ENCODE measurements around the gene RBM26.

DNA sequence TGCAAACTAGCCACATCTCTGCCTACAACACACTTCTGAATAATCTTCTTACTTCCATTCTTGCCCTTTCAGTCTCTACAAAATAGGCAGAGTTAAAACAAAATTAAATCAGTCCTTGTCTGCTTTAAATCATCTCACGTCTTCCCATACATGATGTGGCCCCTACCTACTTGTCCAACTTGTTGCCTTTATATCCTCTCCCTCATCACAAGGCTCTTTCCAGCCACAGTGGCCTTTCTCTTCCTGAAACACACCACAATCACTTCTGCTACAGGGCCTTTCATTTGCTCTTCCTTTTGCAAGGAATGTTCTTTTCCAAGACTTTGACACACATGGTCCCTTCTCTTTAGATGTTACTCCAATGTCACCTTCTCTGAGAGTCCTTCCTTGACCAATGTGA is 1.7 kb downstream of the RBM26 start:
- TF ChIP-seq, protein P1, sequence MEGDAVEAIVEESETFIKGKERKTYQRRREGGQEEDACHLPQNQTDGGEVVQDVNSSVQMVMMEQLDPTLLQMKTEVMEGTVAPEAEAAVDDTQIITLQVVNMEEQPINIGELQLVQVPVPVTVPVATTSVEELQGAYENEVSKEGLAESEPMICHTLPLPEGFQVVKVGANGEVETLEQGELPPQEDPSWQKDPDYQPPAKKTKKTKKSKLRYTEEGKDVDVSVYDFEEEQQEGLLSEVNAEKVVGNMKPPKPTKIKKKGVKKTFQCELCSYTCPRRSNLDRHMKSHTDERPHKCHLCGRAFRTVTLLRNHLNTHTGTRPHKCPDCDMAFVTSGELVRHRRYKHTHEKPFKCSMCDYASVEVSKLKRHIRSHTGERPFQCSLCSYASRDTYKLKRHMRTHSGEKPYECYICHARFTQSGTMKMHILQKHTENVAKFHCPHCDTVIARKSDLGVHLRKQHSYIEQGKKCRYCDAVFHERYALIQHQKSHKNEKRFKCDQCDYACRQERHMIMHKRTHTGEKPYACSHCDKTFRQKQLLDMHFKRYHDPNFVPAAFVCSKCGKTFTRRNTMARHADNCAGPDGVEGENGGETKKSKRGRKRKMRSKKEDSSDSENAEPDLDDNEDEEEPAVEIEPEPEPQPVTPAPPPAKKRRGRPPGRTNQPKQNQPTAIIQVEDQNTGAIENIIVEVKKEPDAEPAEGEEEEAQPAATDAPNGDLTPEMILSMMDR (IDR thresholded peaks at IDR 0.05) = no peak
- TF ChIP-seq POLR2A (IDR thresholded peaks at IDR 0.05) = no peak
- TF ChIP-seq EP300 (IDR thresholded peaks at IDR 0.05) = no peak

Measured in gastroesophageal sphincter (tissue), 3 donors.